ENCODE results near the gene LIMK2. TPM values are rescaled to one million over a fixed set of nuclear protein-coding genes. Genes with fewer than 3 reads are reported as not detected.

Gene LIMK2
- polyA plus RNA-seq, 1 donor (not counting 4 experiments of a cell fraction or from before 2014, with no cell fraction given): 42.6 TPM

DNA sequence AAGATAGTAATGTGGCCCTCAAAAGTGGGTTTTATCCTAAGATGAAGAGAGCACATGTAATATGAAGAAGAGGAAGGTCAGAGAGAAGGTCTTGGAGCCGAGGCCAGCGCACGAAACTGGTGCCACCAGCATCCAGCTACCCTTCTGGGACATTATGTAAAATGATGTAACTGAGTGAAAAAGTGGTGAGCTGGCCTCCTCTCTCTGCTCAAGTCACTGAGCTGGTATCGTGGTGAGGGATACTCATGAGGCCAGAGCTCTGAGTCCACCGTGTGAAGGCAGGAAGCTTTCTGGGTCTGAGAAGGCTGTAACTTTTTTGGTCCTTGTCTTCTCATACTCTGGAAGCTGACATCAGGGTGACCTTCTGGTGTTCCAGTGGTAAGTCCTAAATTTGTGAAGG lies 27.0 kb upstream of the LIMK2 start:
- dilution Hi-C loops (cut with MboI; ENCODE audit: extremely low pct_ligation_motif_present, low sequenced_read_pairs): no loop called here
- H3K9ac ChIP-seq (ENCODE audit: control insufficient read depth, extremely low read depth, insufficient read depth, low read length): no peak overlapping the region
- no peaks in the 10 kb centered on the region for H4K20me1 ChIP-seq (ENCODE audit: control insufficient read depth, extremely low read depth, insufficient read depth, low read length)
- H3K36me3 ChIP-seq (ENCODE audit: control insufficient read depth in 2 of 2, extremely low read depth in 1 of 2, insufficient read depth in 2 of 2, low read length in 2 of 2): peaks cover 6 to 13% of the 10 kb centered on the region in 2 experiments
- H3K4me1 ChIP-seq (ENCODE audit: control insufficient read depth, extremely low read depth, insufficient read depth, low read length): no peaks in the 10 kb centered on the region
- H3K4me3 ChIP-seq (ENCODE audit: control insufficient read depth in 2 of 3, extremely low read depth in 1 of 3, insufficient read depth in 2 of 3, low read depth in 1 of 3, low read length in 3 of 3): no peak overlapping the region
- H2AFZ ChIP-seq (ENCODE audit: control insufficient read depth, low read length): no peak overlapping the region
- no peak for FAIRE-seq
- no peak overlapping the region for H3K27ac ChIP-seq (ENCODE audit: control insufficient read depth, insufficient read depth, low read length)
- H3K27me3 ChIP-seq (ENCODE audit: control insufficient read depth, extremely low read depth, insufficient read depth, low read length): no peaks in the 10 kb centered on the region
- H3K9me3 ChIP-seq (ENCODE audit: control insufficient read depth, low read depth, low read length): no peaks in the 10 kb centered on the region
- H3K4me2 ChIP-seq (ENCODE audit: control insufficient read depth, extremely low read depth, insufficient read depth, low read depth, low read length): no peak overlapping the region
- no peak for DNase-seq (ENCODE audit: low read depth, low spot score)
- TF ChIP-seq EZH2 (IDR thresholded peaks at IDR 0.05; ENCODE audit: low read length): no peak
- peaks cover 8% of the 10 kb centered on the region for H3K79me2 ChIP-seq (ENCODE audit: control insufficient read depth, insufficient read depth, low read length)
- H3K9me1 ChIP-seq (ENCODE audit: control insufficient read depth, extremely low read depth, insufficient read depth, low read length): no peaks in the 10 kb centered on the region

GRCh38 chr22:31187627-31188026 lies 24.5 kb upstream of the LIMK2 start:
- Histone ChIP-seq H3K9me3 (ENCODE audit: control insufficient read depth, low read depth, low read length) (no peaks in the 10 kb centered on the region), H3K9me1 (ENCODE audit: control insufficient read depth, extremely low read depth, insufficient read depth, low read length) (no peaks in the 10 kb centered on the region), H3K27ac (ENCODE audit: control insufficient read depth, insufficient read depth, low read length) (no peak overlapping the region), H3K4me1 (ENCODE audit: control insufficient read depth, extremely low read depth, insufficient read depth, low read length) (peaks cover 4% of the 10 kb centered on the region), H3K9ac (ENCODE audit: control insufficient read depth, extremely low read depth, insufficient read depth, low read length) (no peak overlapping the region), H4K20me1 (ENCODE audit: control insufficient read depth, extremely low read depth, insufficient read depth, low read length) (no peaks in the 10 kb centered on the region), H3K36me3 (ENCODE audit: control insufficient read depth in 2 of 2, extremely low read depth in 1 of 2, insufficient read depth in 2 of 2, low read length in 2 of 2) (peaks cover 9 to 13% of the 10 kb centered on the region in 2 experiments), H3K4me3 (ENCODE audit: control insufficient read depth in 2 of 3, extremely low read depth in 1 of 3, insufficient read depth in 2 of 3, low read depth in 1 of 3, low read length in 3 of 3) (no peak overlapping the region), H3K27me3 (ENCODE audit: control insufficient read depth, extremely low read depth, insufficient read depth, low read length) (no peaks in the 10 kb centered on the region), H2AFZ (ENCODE audit: control insufficient read depth, low read length) (no peak overlapping the region), H3K4me2 (ENCODE audit: control insufficient read depth, extremely low read depth, insufficient read depth, low read depth, low read length) (no peak overlapping the region), H3K79me2 (ENCODE audit: control insufficient read depth, insufficient read depth, low read length) (peaks cover 7% of the 10 kb centered on the region)
- dilution Hi-C loops (cut with MboI; ENCODE audit: extremely low pct_ligation_motif_present, low sequenced_read_pairs): no loop called here
- TF ChIP-seq EZH2 (IDR thresholded peaks at IDR 0.05; ENCODE audit: low read length): no peak
- TF ChIP-seq CTCF (optimal IDR thresholded peaks at IDR 0.05 in 1 of 3, IDR thresholded peaks at IDR 0.05 in 1 of 3, conservative IDR thresholded peaks at IDR 0.05 in 1 of 3; ENCODE audit: extremely low read depth in 1 of 3, insufficient read depth in 2 of 3, low read length in 3 of 3): no peak
- no peak for DNase-seq (ENCODE audit: low read depth, low spot score)
- FAIRE-seq: no peak

GRCh38 chr22:31192513-31192912 lies 19.6 kb upstream of the LIMK2 start:
- no peak for TF ChIP-seq CTCF (optimal IDR thresholded peaks at IDR 0.05 in 1 of 3, IDR thresholded peaks at IDR 0.05 in 1 of 3, conservative IDR thresholded peaks at IDR 0.05 in 1 of 3; ENCODE audit: extremely low read depth in 1 of 3, insufficient read depth in 2 of 3, low read length in 3 of 3)
- TF ChIP-seq EZH2 (IDR thresholded peaks at IDR 0.05; ENCODE audit: low read length): no peak
- no peaks in the 10 kb centered on the region for H4K20me1 ChIP-seq (ENCODE audit: control insufficient read depth, extremely low read depth, insufficient read depth, low read length)
- H3K27me3 ChIP-seq (ENCODE audit: control insufficient read depth, extremely low read depth, insufficient read depth, low read length): no peaks in the 10 kb centered on the region
- no peak overlapping the region for H2AFZ ChIP-seq (ENCODE audit: control insufficient read depth, low read length)
- dilution Hi-C loops (cut with MboI; ENCODE audit: extremely low pct_ligation_motif_present, low sequenced_read_pairs): no loop called here
- peak overlapping the region; percentile 68 for H3K27ac ChIP-seq (ENCODE audit: control insufficient read depth, insufficient read depth, low read length)
- H3K36me3 ChIP-seq (ENCODE audit: control insufficient read depth in 2 of 2, extremely low read depth in 1 of 2, insufficient read depth in 2 of 2, low read length in 2 of 2): peaks cover 24% of the 10 kb centered on the region in 2 experiments
- peaks cover 3% of the 10 kb centered on the region for H3K9me1 ChIP-seq (ENCODE audit: control insufficient read depth, extremely low read depth, insufficient read depth, low read length)
- DNase-seq (ENCODE audit: low read depth, low spot score) (no peak), FAIRE-seq (no peak)
- no peak overlapping the region for H3K4me2 ChIP-seq (ENCODE audit: control insufficient read depth, extremely low read depth, insufficient read depth, low read depth, low read length)
- H3K9me3 ChIP-seq (ENCODE audit: control insufficient read depth, low read depth, low read length): no peaks in the 10 kb centered on the region
- no peak overlapping the region for H3K4me3 ChIP-seq (ENCODE audit: control insufficient read depth in 2 of 3, extremely low read depth in 1 of 3, insufficient read depth in 2 of 3, low read depth in 1 of 3, low read length in 3 of 3)
- H3K4me1 ChIP-seq (ENCODE audit: control insufficient read depth, extremely low read depth, insufficient read depth, low read length): peaks cover 4% of the 10 kb centered on the region
- no peak overlapping the region for H3K9ac ChIP-seq (ENCODE audit: control insufficient read depth, extremely low read depth, insufficient read depth, low read length)
- peaks cover 5% of the 10 kb centered on the region for H3K79me2 ChIP-seq (ENCODE audit: control insufficient read depth, insufficient read depth, low read length)
